HG03139 (cell line): Measurements from ENCODE around the gene IQSEC2.

Source experiments
- ATAC-seq: cut with Tn5 transposase; IDR thresholded peaks from one replicate; pipeline ENCODE4 v1.9.1; 2021; ENCODE audit not compliant: unreplicated experiment

The IQSEC2 gene

DNA sequence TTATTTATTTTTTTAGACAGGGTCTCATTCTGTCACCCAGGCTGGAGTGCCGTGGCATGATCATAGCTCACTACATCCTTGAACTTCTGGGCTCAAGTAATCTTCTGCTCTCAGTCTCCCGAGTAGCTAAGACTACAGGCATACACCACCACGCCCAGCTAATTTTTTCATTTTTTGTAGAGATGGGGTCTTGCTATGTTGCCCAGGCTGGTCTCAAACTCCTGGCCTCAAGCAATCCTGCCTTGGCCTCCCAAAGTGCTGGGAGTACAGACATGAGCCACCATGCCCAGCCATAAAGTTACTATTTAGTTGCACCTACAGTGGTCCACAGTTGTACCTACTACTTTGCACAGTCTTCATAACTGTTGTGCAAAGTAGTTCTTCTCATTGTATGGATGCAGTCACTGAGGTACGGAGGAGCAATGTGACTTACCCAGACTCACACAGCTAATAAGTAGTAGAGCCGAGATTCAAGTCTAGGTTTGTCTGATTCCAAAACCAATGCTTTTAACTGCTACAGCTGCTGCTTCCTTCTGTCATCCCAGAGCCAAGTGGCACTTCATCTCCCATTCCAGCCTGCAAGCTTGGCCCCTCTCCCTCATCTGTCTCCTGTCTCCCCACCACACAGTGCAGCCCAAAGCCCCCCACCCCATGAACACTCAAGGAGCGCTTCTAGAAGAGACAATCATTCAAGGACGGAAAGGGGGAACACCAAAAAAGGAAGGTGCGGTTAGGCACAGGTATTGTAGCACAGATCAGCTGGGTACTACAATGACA is 24.0 kb upstream of the IQSEC2 start:
- ATAC-seq: no peak

DNA sequence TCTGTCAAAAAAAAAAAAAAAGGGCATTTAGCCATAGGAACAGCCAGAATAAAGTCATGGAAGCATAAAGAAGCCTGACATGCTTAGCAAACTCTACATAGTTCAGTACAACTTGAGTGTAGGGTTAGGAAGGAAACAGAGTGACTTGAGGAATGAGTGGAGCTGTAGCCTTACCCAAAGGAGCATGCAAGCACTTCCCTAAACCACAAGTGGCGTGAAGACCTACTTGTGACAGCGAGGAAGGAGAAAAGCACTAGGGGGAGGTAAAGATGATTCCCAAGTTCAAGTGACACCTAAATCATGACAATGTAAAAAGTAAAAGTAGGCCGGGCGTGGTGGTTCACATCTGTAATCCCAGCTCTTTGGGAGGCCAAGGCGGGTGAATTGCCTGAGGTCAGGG is 21.8 kb upstream of the IQSEC2 start:
- ATAC-seq: no peak

DNA sequence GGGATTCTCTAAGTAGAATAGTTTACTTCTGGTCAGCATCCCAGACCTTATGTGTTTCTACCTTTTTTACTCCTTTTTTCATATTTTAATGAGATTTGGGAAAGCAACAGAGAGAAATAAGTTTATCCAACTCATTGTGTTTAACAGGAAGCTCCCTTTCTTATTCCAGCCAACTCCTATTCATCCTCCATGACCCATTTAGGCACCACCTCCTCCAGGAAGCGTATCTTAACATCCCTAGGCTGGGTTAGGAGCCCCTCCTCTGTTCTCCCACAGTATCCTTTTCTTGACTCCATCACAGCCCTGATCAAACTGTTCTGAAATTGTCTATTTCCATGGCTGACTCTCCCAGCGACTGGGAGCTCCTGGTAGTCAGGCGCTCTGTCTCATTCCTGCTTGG is 18.8 kb upstream of the IQSEC2 start:
- ATAC-seq: no peak

DNA sequence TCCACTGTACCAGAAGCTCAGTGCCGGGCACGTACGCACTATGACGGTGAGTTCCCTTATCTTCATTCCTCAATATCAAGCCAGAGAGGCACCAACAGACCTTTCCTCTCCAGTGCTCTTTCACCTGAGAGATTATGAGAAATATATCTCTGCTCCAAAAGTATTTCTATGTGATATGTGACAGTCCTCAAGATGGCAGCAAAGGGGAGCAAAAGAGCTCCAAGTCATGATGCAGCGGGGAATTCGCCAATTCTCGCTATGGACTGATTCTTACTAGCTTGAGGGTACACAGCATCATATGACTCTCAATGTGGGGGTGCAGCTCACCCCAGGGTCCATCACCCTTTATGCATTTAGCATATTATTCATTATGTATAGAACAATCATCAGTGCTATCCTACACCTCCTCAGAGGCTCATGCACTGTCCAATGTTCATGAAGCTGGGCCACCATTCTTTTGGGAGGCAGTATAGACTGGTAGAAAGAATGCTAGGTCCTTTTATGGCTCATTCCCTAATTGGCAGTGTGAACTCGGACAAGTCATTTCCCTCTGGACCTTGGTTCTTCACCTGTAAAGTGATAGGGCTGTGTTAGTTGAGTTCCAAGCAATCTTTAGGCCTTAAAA is 12.8 kb upstream of the IQSEC2 start:
- ATAC-seq: no peak

DNA sequence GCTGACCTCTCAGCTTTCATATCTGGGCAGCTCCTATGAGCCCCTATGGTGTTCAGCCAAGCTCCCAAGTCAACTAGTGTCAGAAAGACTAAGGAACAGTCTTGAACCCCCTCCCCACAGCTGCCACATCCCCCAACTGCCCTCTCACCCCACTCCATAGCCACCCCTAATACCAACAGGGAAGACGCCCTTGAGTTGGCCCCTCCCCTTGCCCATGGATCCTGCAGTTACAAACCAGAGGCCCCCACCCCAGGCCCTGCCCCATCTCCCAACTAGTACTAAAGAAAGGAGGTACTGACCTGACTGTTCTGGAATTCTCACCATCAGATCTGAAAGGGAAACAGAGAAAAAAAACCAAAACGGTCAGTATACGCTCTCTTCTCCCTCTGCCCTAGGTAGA is 10.2 kb upstream of the IQSEC2 start:
- no peak for ATAC-seq

DNA sequence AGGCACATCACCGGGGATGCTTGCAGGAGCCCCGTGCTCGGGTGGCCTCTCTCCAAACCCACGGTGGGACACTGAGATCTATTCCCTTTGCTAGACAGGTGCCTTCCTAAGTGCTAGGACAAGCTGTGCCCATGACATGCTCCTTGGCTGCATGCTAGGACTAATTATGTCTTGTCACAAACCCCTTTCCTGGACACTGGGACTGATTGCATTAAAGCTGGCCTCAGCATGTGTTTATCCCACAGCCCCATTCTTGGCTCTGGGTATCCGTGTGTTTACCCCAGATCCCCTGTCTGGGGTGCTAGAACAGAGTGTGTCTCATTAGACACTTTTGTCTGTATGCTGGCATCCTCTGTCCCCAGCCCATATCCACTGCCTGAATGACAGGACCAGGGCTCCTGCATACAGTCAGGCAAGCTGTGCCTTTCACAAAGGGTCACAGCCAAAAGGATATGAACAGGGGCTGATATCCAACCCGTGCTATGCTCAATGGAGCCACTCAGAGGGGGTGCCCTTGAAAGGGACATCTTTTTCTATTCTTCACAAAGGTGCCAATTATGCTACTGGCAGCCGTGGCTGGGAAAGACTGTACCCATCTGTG is 9.2 kb upstream of the IQSEC2 start:
- no peak for ATAC-seq

DNA sequence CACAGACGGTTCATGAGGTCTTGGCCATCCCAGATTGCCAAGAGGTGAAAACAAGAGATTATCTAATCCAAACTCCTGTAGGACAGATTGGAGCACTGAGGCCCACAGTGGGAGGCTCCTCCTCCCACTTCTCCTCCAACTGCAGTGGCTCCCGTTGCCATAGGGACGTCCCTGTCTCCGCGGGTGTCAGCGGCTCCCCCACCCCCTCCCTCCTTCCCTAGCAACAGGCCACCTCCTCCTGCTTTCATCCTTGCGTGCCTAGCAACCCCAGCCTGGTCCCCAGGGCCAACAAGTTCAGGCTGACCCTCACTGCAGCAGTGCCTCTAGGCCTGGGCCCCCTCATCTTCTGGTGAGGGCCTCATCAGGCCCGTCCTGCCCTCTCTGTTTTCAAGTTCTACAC is 6.8 kb upstream of the IQSEC2 start:
- no peak for ATAC-seq

DNA sequence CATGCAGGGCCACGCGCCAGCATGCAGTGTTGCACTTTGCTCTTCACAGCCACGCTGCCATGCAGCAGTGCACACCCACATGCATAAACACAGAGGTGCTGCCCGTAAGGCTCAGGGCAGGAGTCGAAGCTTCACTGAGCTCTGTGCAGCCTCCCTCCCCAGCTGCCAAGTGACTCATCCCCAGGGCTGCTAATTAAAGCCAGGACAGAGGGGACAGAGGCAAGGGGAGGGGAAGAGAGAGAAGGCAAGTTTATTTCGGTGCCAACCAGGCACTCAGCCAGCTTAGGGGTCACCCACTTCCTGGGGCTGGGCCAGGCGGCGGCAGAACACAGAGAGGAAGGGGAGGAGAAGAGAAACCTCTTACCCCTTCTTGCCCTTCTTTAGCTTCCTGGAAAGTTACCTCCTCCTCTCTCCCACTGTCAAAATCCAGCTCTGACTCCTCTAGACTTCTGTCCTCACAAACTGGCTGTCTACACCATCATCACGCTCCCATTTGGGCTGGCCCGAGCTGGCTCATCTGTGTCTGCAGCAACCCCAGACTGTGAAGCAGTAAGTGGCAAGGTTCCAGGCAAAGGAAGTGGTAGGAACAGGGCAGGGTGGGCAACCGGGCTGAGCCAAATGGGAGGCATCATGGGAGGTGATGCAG is 6.2 kb upstream of the IQSEC2 start:
- ATAC-seq: no peak

DNA sequence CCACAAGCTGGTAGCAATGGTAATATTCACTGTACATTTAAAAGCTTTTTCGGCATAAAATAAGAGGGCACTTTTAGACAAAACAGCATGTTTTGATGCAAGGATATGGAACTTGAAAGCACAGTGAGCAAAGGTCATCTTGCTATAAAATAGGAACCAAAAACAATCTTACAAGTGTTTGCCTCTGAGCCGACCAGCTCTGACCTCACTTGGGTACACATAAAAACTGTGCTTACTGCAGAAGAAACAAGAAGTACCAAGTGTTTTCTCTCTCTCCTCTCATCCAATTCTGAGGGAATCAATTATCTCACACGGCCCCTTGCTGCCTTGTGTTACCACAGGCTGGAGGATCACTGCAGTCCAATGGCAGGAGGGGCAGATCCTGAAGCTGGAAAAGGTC is 4.8 kb upstream of the IQSEC2 start:
- no peak for ATAC-seq

DNA sequence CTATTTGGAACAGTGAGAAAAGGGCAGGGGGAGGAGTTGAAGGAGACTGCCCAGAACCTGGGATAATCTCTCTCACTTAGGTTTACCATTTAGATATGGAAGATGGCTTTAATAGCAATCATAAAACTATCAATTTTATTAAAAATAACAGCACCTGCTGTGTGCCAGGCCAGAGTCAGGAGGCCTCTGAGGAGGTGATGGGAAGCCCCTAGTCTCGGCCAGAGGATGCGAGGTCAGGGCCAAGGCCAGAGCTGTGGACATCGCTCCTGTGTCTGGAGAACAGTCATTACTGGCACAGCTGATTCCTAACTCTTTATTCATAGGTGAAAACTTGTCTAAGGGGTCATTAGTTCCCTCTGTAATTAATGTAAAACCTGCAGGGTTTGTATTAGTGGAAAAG is 4.2 kb upstream of the IQSEC2 start:
- ATAC-seq: no peak

DNA sequence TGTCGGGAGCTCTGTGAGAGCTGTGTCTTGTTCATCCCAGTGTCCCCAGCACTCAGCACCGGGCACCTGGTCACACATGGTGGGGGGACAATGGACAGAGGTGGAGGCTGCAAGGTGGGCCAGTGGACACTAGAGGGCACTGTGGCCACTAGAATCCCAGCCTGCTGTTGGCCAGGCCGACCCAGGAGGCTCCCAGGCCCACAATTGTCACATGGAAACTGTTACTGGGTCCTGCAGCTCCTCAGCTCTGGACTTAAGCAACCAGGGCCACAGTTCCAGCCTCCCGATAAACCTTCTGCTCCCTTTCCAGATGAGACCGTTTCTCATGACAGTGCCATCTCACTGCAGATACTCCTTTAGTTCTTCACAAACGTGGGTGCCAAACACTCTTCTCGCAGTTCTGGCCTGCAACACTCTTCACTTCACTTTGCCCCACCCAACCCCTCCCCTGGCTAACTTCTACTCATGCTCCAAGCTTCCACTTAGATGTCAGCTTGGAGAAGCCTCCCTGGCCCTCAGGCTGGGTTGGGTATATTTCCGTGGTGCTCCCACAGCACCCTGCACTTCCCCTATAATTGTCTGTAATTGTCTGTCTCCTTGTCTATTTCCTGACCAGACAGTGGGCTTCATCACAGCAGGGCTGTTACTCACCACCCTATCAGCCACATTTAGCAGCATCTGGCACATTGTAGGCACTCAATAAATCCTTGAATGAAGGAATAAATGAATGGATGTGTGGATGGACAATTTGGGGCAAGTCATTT is 3.5 kb upstream of the IQSEC2 start:
- ATAC-seq: no peak

DNA sequence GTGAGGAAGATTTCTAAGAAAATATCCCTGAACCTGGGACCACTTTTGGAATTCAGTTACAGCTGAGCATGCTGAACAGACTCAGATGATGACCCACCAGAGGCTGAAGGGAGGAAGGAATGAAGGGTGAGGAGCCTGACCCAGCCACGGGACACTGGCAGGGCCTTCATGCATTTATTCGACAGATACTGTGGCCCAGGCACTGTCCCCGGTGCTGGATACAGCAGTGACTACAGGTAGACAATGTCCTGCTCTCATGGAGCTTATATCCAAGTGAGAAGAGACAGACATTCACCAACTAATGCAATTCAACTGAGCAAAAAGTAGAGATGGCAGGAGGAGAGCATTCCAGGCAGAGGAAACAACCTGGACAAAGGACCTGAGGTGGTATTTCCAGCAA is 2.2 kb upstream of the IQSEC2 start:
- ATAC-seq: no peak

DNA sequence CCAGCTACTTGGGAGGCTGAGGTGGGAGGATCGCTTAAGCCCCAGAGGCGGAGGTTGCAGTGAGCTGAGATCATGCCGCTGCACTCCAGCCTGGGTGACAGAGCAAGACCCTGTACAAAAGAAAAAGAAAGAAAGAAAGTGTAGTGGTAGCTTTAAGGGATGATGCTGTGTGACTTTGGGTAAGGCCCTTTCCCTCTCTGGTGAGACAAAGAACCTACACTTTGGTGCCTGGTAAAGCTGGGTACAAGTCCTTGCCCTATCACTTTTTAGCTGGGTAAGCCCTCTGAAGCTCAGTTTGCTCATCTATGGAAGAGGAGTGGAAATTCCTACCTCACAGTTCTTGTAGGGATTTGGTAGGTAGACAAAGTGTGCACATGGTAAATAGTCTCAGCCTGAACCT is 1.7 kb upstream of the IQSEC2 start:
- no peak for ATAC-seq

DNA sequence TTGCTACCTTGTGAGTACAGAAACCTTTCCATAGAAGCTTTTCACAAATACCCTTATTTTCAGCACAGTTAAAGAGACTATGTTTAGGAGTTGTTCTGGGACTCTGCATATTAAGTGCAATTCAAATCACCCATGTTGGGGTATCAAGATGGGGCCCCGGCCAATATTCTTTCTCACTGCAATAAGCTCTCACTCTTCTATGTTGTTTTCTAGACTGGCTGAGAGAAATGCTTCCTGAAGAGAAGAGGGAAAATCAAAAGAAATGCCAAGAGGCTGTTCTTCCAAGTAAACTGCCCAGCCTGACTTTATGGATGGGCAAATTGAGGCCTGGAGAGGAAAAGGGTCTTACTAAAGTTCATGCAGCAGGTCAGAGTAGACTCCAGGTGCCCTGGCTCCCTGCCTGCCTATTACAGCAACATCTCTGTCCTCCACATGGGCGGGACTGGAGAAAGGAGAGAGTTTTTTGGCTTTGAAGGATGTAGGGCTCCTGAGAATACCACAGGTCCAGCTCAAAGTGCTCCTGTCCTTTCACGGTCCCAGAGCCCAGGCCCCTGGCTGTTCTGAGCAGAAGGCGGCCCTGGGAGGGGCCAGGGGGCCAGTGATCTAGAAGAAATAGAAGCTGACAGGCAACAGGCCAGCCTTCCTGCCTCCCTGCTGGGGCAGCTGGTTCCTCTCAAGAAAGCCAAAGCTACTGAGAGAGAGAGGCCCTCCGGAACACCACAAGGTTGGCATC is 745 bp upstream of the IQSEC2 start:
- no peak for ATAC-seq

DNA sequence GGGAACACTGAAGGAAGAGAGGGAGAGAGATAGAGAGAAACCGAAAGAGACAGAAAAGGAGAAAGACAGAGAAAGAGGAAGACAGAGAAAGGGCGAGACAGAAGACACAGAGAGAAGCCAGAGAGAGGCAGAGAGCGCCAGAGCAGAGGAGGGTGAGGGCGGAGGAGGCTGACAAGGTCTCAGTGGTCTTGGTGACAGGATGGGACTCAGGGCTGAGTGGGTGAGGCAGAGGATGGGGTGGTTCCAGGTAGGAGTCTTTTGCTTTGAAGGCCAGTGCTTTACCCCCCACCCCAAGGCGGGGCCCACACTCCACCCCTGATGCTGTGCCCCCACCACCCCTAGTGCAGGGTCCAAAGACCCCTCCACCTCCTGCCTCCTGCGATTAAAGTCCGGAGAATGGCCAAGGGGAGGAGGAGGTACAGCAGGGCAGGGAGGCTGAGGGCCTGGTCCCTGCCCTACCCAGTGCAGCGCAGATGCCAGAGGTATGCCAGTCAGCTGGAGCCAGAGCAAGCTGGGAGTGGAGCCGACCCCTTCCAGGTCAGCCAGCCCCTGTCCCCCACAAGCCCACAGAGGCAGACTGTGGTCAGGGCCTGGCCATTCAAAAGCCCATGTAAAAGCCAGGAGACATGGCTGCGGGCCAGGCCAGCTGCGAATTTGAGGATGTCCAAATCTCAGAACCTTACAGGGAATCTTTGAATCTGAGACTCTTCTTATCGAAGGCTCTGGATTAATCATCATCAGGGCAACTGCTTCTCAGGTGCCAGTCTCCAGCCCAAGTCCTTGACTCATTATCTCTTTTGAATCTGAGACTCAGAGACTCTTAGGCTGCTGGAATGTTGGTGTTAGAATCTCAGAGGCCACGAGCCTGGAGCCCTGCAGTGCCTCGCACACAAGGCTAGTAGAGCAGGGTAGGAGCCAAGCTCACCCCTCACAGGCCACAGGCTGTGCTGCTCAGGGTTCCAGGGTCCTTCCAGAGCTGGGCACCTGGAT is 758 bp downstream of the IQSEC2 start:
- ATAC-seq: no peak

DNA sequence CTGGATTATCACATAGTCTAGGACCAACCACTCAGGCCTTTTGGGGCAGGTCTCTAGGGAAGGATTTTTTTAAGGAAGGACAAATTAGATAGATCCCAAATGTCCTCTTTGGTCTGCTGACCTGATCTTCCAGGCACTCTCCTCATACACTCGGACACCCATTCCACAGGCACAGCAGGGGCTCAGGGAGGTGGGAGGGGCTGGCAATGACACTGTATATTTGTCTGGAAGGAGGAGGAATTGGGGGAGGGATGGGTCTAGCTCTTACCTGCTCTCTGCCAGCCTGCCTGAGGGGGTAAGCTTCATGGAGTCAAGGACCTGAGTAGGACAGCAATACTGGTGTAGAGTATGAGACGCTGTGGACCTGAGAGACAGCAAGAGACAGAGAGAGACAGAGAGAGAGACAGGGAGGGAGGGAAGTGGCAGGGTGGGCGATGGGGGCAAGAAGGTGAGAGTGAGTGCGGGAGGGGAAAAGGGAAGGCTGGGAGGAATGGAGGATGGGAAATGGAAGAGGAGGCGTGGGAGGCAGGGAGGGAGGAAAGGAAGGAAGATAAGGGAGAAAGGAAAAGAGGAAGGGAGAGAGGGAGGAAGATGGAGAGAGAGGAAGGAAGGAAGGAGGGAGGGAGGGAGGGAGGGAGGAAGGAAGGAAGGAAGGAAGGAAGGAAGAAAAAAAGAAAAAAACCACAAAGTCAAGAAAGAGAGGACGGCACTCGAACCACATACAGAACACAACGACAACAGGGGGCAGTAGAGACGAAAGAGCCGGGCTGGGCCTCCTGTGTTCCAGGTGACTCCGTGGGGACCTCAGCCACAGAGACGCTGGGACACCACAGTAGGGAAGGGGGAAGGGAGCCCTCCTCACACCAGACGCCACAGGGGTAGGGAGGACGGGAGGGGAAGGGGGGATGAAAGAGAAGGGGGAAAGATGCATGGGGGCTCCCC is 1.8 kb downstream of the IQSEC2 start:
- ATAC-seq: no peak

DNA sequence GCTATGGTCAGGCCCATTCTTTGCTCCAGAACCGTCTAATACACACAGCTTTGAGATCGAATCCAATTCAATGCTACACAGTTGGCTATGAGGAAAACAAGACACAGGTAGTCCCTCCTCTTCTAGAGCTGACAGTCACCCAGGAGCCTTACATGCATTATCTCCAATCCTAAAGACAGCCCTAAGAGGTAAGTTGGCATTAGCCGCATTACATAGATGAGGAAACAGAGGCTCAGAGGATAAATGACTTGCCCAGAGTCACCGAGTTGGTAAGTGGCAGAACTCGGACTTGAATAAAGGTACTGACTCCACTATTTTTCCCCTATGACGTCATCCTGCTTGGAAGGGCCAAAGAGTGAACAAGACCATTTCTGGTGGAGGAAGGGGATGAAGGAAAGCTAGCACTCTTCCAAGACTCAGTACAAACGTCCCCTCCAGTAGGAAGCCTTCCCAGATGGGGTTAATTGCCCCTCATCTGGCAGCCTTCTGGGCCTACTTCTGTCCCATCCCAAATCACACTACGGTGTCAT is 8.5 kb downstream of the IQSEC2 start:
- no peak for ATAC-seq

DNA sequence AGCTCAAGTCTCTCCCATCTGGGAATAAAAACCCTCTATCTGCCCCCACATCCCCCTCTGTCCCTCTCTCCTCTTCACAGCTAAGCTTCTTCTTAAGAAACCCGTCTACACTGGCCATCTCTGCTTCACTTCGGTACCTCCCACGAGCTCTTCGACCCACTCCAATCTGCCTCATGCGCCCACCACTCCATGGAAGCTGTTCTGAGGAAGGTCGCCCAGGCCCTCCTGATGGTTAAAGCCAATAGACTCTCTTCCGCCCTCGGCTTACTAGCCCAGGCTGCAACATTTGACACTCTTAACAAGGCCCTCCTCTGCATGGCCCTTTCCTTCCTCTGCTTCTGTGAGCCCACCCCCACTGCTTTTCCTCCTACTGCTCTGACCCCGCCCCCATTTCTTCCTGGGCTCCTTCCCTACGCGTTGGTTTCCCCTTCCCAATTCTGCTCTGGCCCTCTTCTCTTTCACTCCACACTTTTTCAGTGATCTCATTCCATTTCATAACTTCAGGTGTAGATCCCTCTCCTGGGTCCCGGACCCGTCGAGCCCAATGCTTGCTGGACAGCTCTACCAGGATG is 11.8 kb downstream of the IQSEC2 start:
- no peak for ATAC-seq
